T47D (cell line): ENCODE data around the gene HELZ2.

Experiments used
- DNase-seq, 2 experiments: peaks; one replicate each; pipeline versions ENCODE4 v3.0.0 to v3.0.0-alpha.2; 2011 to 2012; ENCODE audit warnings: low read depth in 1 of 2, low spot score in 1 of 2
- JUND ChIP-seq: IDR thresholded peaks from 2 replicates; pipeline ENCODE4 v1.6.1; 2012; ENCODE audit warnings: low read depth
- in situ Hi-C: cut with HindIII; loops from 2 replicates; pipeline ENCODE4 v1.10.0; 2016; ENCODE audit warnings: low sequenced_read_pairs, low pct_unique_long_range_greater_than_20kb

The HELZ2 gene

DNA sequence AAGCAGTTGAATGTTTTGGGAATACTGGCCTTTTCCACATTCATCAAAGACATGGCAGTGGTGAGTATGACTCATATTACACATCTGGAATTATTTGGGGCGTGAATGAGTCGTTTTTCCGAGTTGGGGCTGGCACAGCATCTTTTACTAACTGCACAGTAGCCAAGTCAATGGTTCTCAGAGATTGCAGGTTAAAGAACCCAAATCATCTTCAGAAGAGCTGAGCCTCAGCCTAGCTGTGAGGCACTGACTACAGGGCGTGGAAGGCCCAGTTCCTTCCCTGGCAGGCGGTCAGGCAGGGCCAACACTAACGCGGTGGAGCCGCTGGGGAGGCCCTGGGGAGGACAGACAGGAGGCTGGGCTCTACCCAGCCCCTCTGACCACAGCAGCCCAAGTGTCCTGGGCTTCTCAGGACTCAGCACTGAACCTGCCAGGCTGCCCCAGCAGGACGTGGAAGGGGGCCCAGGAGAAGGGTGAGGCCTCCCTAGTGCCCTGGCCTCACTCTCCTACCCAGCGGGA, 20.1 kb upstream of the HELZ2 start:
- in situ Hi-C loops = no loop called here
- TF ChIP-seq JUND = no peak
- DNase-seq = no peak

DNA sequence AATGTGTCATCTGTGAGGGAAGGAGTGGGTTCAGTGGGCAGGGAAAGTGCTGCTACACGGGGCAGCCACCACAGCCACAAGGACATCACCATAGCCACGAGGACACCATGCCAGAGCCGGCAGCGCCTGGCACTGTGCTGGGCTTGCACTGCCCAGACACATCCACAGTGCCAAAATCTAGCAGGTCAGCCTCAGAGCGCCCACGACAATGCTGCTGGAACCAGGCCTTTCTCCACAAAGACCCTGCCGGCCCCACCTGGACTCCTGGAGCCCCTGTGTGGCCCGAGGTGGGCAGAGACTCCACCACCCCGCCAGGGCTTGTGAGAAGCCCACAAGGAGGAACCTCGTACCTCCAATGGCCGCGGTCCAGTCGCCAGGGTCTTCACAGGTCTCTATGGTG, 18.6 kb upstream of the HELZ2 start:
- in situ Hi-C loops = no loop called here
- TF ChIP-seq JUND = no peak
- no peak for DNase-seq

DNA sequence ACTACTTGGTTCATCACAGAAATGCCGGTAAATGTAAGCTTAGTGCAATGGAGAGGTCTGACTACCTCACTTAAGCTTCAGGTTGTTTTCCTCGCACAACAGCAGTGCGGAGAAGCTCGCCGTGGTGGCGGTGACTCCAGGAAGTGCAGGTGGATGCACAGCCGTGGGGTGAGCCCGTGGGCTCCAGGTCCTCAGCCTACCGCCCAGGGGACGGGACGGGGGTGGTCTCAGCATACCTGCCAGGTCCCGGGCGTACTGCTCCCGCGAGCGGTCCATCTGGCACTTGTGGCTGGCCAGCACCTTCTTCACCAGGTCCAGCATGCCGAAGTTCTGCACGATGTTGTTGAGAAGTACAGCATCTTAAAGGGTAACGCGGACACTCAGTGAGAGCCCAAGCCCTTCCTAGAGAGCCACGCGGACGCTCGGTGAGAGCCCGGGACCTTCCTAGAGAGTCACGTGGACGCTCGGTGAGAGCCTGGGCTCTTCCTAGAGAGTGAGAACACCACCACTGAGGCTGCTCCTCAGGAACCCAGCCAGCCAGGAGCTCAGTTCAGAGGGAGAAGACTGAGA, 17.8 kb upstream of the HELZ2 start:
- TF ChIP-seq JUND = no peak
- no peak for DNase-seq
- in situ Hi-C loops = no loop called here

DNA sequence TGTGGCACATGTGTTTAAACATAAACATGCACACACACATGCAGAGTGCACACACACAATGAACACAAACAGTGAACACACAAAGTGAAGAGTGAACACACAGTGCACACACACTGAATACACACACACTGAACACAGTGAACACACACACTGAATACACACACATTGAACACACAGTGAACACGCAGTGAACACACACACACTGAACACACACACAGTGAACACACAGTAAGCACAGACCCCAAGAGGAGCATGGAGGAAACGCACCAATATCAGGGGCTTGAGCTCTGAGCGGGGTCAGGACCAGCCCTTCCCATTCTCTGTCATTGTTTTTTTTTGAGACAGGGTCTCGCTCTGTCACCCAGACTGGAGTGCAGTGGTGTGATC, 17.1 kb upstream of the HELZ2 start:
- no peak for TF ChIP-seq JUND
- in situ Hi-C loops = no loop called here
- DNase-seq = no peak

DNA sequence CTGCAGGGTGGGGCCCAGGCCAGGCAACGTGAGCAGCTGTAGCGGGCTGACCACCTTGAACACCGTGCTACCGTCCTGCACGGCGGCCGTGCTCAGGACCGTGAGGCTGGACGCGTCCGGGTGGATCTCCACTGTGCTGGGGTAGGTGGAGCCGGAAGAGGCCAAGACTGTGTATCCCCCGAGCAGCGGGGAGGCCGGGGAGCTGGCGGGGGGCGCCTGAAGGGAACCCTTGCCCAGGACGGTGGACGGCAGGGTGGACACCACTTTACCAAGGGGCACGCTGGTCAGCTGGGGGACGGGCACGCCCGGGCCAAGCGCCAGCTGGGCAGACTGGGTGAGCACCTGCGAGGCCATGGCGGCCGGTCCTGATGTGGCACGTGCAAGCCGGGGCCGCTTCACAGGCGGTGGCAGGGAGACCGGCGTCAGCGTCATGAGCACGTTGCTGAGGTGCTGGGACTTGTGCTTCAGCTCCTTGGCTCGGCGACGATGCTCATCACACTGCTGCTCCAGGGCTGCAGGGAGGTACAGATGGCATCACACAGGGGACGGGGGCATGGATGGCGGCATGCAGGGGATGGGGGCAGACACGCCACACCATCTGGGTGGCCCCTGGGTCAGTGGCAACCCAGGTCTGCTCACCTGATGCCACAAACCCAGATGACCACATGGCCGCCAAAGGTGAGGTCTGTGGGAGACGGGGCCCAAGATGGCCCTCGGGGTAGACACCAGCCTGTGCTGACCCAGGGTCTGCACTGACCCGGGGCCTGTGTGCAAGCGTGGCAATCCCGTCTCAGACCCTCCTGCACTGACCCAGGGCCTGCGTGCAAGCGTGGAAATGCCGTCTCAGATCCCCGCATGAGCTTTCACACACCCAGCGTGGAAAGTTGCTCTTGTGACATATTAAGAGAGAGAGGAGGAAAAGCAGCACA, 16.4 kb upstream of the HELZ2 start:
- no peak for TF ChIP-seq JUND
- DNase-seq = no peak
- in situ Hi-C loops = no loop called here

DNA sequence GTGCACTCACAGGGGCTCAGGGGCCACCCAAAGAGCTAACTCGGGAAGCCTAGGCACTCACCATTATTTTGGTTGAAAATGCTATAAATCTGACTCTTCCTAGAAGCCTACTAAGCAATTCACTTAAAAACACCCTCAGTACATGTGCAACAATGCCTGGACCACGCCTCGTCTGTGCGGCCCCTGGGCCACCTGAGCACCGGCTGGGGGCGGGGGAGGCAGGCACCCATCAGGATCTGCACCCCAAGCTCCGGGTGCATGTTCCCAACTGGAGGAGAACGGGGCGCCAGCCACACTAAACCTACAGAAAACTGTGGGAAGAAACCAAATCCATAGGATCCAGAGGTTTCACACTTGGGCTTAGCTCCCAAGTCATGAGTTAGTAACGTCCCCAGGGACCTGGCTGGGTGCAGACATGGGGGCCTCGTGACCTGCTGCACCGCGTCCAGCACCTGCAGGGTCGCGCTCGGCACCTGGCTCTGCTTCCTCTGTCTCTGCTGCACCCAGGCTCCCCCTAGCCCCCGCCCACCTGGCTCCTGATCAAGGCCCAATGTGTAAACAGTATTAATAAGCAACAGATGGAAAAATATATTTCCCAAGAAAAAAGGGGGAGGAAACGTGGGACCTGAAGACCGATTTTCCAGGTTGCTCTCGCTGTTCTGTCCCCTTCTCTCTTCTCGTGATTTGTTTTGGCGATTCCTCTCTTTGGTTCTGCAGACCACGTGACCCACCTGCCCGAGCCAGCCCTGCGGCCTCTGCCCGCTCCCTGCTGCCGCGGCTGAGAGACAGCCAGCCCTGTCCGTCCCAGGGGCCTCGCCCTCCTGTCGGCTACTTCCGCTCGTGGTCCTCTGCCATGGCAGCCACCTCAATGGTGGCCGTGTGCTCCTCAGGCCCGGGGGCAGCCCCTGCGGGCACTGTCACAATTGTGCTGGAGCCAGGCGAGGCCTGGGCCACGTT, 15.5 kb upstream of the HELZ2 start:
- no peak for TF ChIP-seq JUND
- in situ Hi-C loops = no loop called here
- no peak for DNase-seq

DNA sequence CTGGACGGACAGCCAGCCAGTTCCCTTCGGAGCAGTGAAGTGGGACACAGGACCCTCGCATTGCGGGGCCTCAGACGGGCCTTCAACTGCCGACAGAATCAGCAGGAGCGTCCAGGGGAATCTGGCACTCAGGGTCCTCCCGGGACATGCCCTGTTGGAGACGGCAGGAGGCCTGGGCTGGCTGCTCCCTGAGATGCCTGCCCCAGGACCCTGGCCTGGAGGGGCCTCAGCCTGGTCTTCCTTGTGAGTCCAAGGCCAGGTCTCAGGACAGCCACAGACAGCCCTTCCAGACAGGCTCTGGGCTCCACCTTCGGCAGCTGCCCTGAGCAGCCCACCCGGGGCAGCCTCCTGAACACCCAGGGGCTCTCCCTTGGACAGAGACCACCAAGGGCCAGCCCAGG, 14.6 kb upstream of the HELZ2 start:
- no peak for DNase-seq
- TF ChIP-seq JUND = no peak
- in situ Hi-C loops = no loop called here

DNA sequence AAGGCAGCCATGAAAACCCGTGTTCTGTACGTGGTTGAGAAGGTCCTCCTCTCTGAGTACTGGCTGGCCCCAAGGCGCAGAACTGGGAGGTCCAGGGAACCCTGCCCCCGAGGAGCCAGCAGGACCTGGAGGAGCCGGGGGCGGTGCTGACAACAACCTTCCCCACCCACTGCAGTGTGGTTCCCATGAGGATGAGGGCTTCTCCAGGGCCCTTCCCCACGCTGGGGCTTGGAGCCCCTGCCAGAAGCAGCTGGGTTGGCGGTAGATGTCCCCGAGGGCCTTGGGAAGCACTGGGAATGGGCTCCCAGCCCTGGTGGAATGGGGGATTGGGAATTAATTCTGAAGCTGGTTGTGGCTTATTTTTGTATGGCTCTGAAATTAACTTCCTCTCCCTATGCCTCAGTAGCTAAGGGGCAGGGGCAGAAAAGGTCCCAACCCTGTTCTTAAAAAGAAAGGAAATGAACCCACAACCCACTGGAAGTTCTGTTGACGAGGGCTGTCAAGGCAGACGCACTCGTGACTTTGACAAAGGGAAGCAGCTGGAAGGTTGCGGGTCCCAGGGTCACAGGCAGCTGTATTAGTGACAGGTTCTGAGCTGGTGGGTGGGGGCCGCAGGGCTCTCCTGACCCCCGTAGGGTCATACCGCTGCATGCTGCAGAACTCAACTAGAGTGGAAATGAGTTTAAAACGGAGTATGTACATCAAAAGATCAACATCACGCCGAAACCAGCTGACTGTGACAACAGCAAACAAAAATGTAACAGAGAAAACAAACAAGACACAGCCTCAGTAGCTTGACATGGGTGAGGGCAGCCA, 13.9 kb upstream of the HELZ2 start:
- in situ Hi-C loops = no loop called here
- TF ChIP-seq JUND = no peak
- DNase-seq = peak; percentile 22 to 60

DNA sequence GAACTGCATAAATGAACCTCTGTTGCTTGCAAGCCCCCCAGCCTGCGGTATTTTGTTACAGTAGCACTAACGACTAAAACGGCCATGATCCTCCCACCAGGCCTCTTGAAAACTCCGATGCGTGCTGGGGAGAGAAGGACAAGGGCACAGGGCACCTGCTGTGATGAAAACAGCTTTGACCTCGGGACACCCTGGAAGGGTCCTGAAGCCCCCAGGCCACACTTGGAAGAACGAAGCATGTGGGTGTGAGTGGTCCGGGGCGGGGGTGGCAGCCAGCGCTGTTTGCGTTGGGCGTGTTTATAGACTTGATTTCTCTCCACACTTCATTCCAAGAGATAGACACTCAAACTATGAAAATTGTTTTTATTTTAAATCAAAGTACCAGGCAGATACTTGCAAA, 13.2 kb upstream of the HELZ2 start:
- TF ChIP-seq JUND = no peak
- in situ Hi-C loops = no loop called here

DNA sequence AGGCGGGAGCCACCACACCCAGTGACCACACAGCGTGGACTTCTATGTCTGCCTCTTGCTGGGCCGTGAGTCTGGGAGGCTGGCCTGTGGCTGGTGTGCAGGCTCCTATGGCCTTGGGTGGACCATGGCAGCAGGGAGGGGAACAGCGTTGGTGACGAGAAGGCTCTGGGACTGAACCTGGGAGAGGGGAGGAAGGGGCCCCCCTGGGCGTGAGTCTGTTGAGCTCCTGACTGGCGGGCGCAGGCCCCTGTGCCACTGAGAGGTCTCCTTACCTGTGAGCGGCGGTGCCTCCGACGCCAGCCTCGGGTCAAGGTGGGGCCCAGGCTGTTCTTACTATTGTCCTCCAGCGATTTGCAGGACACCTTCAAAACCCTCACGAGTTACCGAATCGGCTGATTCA, 12.8 kb upstream of the HELZ2 start:
- no peak for DNase-seq
- in situ Hi-C loops = no loop called here
- no peak for TF ChIP-seq JUND

More for the DNA sequence above, 13.2 kb upstream of the HELZ2 start:
- no peak for DNase-seq

DNA sequence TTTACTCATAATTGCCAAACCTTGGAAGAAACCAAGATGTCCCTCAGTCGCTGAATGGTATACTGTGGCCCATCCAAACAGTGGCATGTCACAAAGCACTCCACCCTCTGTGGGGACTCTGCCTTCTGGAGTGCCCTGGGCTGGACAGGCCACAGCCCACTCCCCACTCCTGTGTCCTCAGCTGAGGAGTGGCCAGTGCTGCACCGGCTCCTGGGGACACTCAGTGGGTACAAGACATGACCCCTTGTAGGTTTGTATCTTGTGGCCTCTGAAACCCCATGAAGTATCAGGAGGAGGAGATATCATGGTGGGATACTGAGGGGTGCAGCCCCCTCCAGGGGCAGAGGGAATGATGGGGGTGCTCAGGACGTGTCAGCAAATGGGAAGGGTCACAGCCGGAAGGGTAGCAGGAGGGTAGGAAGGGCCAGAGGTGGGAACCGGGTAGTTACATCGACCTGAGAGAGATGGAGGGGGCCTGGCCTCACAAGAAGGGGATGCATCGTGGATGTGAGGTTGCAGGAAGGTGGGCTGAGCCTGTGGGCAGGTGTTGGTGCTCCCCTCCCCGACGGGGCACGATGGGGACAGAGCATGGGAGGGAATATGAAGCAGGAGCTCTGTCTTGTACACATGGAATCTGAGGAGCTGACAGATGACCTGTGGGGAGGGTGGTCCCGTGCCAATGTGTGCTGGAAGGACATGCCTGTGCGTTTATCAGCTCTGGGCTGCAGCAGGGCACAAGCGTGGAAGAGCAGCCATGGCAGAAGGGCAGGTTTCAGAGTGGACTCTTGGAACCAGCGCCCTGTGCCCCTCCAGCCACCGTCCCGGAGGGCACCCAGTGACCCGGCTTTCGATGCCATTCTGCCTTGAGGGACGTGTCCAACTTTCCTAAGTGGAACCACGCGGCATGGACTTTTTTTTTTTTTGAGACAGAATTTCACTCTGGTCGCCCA, 11.9 kb upstream of the HELZ2 start:
- in situ Hi-C loops = no loop called here
- no peak for DNase-seq
- no peak for TF ChIP-seq JUND
